Urinary bladder (tissue), 4 donors: Measurements from ENCODE around the gene PPM1J. TPM values are rescaled to one million over a fixed set of nuclear protein-coding genes. Genes with fewer than 3 reads are reported as not detected.

Experiments used
- DNase-seq: peaks from one replicate; pipeline ENCODE4 v3.0.0-alpha.2; 2015; ENCODE audit errors: extremely low spot score
- H3K27ac ChIP-seq: one replicate; pipeline ENCODE4 v1.5.1; 2013; ENCODE audit warnings: low read depth, mild to moderate bottlenecking, moderate library complexity
- H3K36me3 ChIP-seq: one replicate; pipeline ENCODE4 v1.6.1; 2013; ENCODE audit warnings: mild to moderate bottlenecking, moderate library complexity; ENCODE audit not compliant: insufficient read depth
- H3K4me1 ChIP-seq: one replicate; pipeline ENCODE4 v1.6.1; 2013; ENCODE audit warnings: mild to moderate bottlenecking, moderate library complexity; ENCODE audit not compliant: insufficient read depth
- H3K4me3 ChIP-seq: one replicate; pipeline ENCODE4 v1.5.1; 2013; ENCODE audit warnings: low read depth, low read length
- WGBS: extraction: QIAGEN DNeasy Blood & Tissue Kit; methylation state at CpG from one replicate; pipeline ENCODE4 v1.1.7; 2013; 5-methylcytosine and 5-hydroxymethylcytosine counted together
- polyA plus RNA-seq: library from polyadenylated mRNA; stranded (reverse); fragments of 200-250 nt; gene quantifications from one replicate; pipeline ENCODE4 v1.2.3, GENCODE V29; 2013
- total RNA-seq: library from RNA; depleted of rRNA; stranded (reverse); fragments of >200 nt; gene quantifications from one replicate; pipeline ENCODE4 v1.2.3, GENCODE V29; 2014
- donor health status: healthy with polysubstance abuse.
- donor health status: healthy.

Gene PPM1J
- 0.37 TPM for total RNA-seq
- 1.5 TPM for polyA plus RNA-seq

- no peaks in the 10 kb centered on the region for H3K36me3 ChIP-seq
- peak within 1 kb of the TSS; percentile 48 for H3K4me3 ChIP-seq
- no peaks in the 10 kb centered on the region for H3K4me1 ChIP-seq
- under 1% methylated on average over 51 of the region's 51 CpGs for WGBS
- no peak for DNase-seq
- no peak within 1 kb of the TSS for H3K27ac ChIP-seq
These were observed at the start of gene PPM1J for GRCh38 chr1:112715264-112716053. Gene PPM1J (minus strand): TSS chr1:112715332. CDS start chr1:112715301, 31 bp downstream.

- Histone ChIP-seq H3K4me1 (no peaks in the 10 kb centered on the region), H3K4me3 (no peak overlapping the region), H3K36me3 (no peaks in the 10 kb centered on the region), H3K27ac (no peak overlapping the region)
- peak; percentile 10 for DNase-seq
- WGBS, result 53% methylated on average over 12 of the region's 12 CpGs
These were observed 47.7 kb upstream of the PPM1J start for GRCh38 chr1:112762541-112763500.

DNA sequence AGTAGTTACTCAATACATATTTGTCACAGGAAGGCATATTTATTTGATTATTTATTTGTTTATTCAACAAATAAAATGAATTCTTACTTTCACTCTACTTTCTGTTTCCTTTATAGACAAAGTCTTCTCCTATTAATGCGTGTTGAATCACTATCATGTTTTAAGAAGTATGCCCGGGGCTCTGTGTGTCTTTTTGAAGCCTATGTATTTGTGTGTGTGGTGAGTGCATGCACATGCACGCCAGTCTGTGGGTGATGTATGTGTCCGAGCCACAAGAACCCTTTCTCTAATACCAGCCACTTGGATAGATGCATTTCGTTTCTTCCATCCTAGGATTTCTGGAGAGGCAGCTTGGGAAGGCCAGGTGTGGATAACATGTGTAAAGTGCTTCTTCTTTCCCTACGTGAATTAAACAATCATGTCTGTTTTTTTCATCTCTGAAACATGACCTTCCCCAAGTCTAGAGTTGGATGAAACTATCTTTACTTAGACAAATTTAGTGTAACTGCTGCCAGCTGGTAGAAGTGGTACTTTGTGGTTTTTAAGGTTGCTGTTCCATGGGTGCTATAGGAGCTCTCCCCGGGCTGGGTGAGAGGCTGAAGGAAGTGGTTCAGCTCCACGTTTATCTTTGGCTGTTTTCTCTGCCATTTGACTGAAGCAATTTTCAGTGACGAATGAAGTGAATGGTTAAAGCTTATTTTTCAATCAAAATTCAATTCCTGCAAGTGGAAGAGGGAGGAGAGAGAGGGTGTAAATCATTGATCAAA lies 46.8 kb upstream of the PPM1J start:
- WGBS, result 74% methylated on average over 9 of the region's 9 CpGs
- Histone ChIP-seq H3K27ac (no peak overlapping the region), H3K36me3 (no peaks in the 10 kb centered on the region), H3K4me1 (no peaks in the 10 kb centered on the region), H3K4me3 (no peak overlapping the region)
- DNase-seq, result no peak

GRCh38 chr1:112759228-112759627 lies 44.1 kb upstream of the PPM1J start:
- 80% methylated on average over 6 of the region's 6 CpGs for WGBS
- no peak overlapping the region for H3K27ac ChIP-seq
- DNase-seq, result no peak
- H3K36me3 ChIP-seq, result no peaks in the 10 kb centered on the region
- H3K4me3 ChIP-seq, result no peak overlapping the region
- H3K4me1 ChIP-seq, result no peaks in the 10 kb centered on the region

- WGBS, result 0% methylated on average over 1 of the region's 1 CpG
- Histone ChIP-seq H3K4me1 (no peaks in the 10 kb centered on the region), H3K4me3 (no peak overlapping the region), H3K27ac (no peak overlapping the region), H3K36me3 (no peaks in the 10 kb centered on the region)
- DNase-seq, result no peak
These were observed 39.0 kb upstream of the PPM1J start for GRCh38 chr1:112754116-112754628.

GRCh38 chr1:112748396-112748795 lies 33.3 kb upstream of the PPM1J start:
- no peak for DNase-seq
- Histone ChIP-seq H3K4me1 (no peaks in the 10 kb centered on the region), H3K27ac (no peak overlapping the region), H3K4me3 (no peak overlapping the region), H3K36me3 (no peaks in the 10 kb centered on the region)
- 92% methylated on average over 12 of the region's 12 CpGs for WGBS

- Histone ChIP-seq H3K27ac (no peak overlapping the region), H3K4me3 (peak overlapping the region; percentile 14), H3K4me1 (no peaks in the 10 kb centered on the region), H3K36me3 (no peaks in the 10 kb centered on the region)
- WGBS, result 2% methylated on average over 58 of the region's 58 CpGs
- no peak for DNase-seq
These were observed 29.0 kb upstream of the PPM1J start for GRCh38 chr1:112744009-112744578.

GRCh38 chr1:112743174-112744008 lies 28.3 kb upstream of the PPM1J start:
- 19% methylated on average over 54 of the region's 54 CpGs for WGBS
- Histone ChIP-seq H3K4me3 (no peak overlapping the region), H3K4me1 (no peaks in the 10 kb centered on the region)

DNA sequence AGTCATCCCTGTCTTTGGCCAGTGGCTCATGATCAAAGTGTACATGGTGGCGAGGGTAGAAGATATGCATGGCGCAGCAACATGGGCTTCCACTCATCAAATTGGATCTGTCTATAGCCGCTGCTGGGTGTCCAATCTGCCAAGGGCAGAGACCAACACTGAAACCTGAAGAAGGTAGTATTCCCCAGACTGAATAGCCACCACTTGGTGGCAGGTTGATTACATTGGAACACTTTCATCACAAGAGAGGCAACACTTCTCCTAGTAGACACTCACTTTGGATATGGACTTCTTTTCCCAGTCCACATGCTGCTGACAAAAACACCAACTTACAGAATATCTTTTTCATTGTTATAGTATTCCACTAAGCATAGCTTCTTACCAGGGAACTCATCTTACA lies 22.4 kb upstream of the PPM1J start:
- no peak overlapping the region for H3K4me3 ChIP-seq
- no peak overlapping the region for H3K27ac ChIP-seq
- H3K4me1 ChIP-seq, result no peaks in the 10 kb centered on the region
- no peak for DNase-seq
- H3K36me3 ChIP-seq, result no peaks in the 10 kb centered on the region
- WGBS, result 95% methylated on average over 3 of the region's 3 CpGs

More at GRCh38 chr1:112743174-112744008, 28.3 kb upstream of the PPM1J start:
- DNase-seq, result no peak
- Histone ChIP-seq H3K27ac (no peak overlapping the region), H3K36me3 (no peaks in the 10 kb centered on the region)

DNA sequence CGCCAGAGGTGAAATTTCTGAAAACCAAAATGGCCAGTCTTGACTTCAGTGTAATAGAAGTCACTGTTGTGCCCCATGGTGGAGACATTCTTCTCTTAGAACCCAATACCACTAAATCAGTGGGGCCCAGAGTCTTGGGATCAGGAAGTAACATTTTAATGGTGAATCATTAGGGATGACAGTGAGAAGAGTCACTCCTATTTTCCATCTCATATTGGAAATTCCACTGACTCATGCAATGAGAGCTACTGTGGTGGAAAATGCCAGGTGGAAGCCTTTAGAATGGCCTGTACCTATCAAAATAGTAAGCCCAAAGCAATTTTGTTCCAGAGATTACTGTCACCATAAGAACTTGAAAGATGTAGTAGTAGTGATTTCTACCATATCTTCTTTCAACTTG lies 20.6 kb upstream of the PPM1J start:
- WGBS, result 97% methylated on average over 1 of the region's 1 CpG
- no peaks in the 10 kb centered on the region for H3K4me1 ChIP-seq
- no peaks in the 10 kb centered on the region for H3K36me3 ChIP-seq
- H3K4me3 ChIP-seq, result no peak overlapping the region
- DNase-seq, result no peak
- H3K27ac ChIP-seq, result no peak overlapping the region

- no peak overlapping the region for H3K27ac ChIP-seq
- H3K4me1 ChIP-seq, result no peaks in the 10 kb centered on the region
- 93% methylated on average over 1 of the region's 1 CpG for WGBS
- H3K4me3 ChIP-seq, result no peak overlapping the region
- DNase-seq, result no peak
- no peaks in the 10 kb centered on the region for H3K36me3 ChIP-seq
These were observed 16.3 kb upstream of the PPM1J start for GRCh38 chr1:112731451-112731850.

DNA sequence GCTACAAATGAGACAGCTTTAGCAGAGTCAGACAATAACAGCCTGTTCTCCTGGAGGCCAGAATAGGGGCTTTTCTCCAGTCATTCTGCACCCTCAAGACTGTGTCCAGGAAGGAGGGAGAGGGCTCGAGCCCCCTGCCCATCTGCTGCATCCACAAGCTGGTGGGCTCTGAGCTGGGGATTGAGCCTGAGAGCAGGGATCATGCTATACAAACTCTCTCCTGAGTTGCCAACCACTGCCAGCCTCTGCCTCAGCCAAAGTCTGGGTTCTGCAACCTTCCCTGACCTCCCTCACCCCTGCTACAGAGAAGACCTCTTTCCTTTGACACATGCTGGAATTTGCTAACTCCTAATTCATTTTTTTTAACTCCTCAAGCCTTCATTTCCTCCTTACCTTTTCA lies 14.8 kb upstream of the PPM1J start:
- Histone ChIP-seq H3K4me1 (no peaks in the 10 kb centered on the region), H3K4me3 (no peak overlapping the region), H3K27ac (no peak overlapping the region), H3K36me3 (no peaks in the 10 kb centered on the region)
- 80% methylated on average over 1 of the region's 1 CpG for WGBS
- no peak for DNase-seq
